WTC11 (cell line): ENCODE measurements around the gene TTC8.

Experiments
- CBFB ChIP-seq: sonication (generic); formaldehyde crosslinking; IDR thresholded peaks from 2 replicates; pipeline ENCODE4 v1.8.1; 2022; ENCODE audit warnings: mild to moderate bottlenecking, low read depth, missing genetic modification reagents
- EMX1 ChIP-seq: fragments of 250-450 bp; sonication (Bioruptor Pico); IDR thresholded peaks from 2 replicates; pipeline ENCODE4 v1.8.0; 2021; ENCODE audit warnings: mild to moderate bottlenecking
- ETV6 ChIP-seq: sonication (generic); formaldehyde crosslinking; IDR thresholded peaks from 2 replicates; pipeline ENCODE4 v1.8.1; 2022; ENCODE audit warnings: mild to moderate bottlenecking, missing genetic modification reagents
- NFYB ChIP-seq: sonication (generic); formaldehyde crosslinking; conservative IDR thresholded peaks from 2 replicates; pipeline ENCODE4 v1.8.0; 2022; ENCODE audit warnings: low read depth, missing genetic modification reagents
- ZNF121 ChIP-seq: sonication (generic); formaldehyde crosslinking; IDR thresholded peaks from 2 replicates; pipeline ENCODE4 v1.8.0; 2023; ENCODE audit warnings: missing genetic modification reagents
- TF ChIP-seq, protein P1 (sequence below): sonication (generic); formaldehyde crosslinking; IDR thresholded peaks from 2 replicates; pipeline ENCODE4 v1.8.0; 2022; ENCODE audit warnings: mild to moderate bottlenecking, missing genetic modification reagents
- TF ChIP-seq, protein P2 (sequence below): fragments of 200-600 bp; IDR thresholded peaks from 2 replicates; pipeline ENCODE4 v1.8.0; 2022; ENCODE audit warnings: antibody characterized with exemption
- TF ChIP-seq, protein P3 (sequence below): sonication (generic); formaldehyde crosslinking; IDR thresholded peaks from 2 replicates; pipeline ENCODE4 v1.8.1; 2022; ENCODE audit warnings: mild to moderate bottlenecking, missing genetic modification reagents, moderate library complexity, borderline replicate concordance
- TF ChIP-seq, protein P4 (sequence below): sonication (generic); formaldehyde crosslinking; IDR thresholded peaks from 2 replicates; pipeline ENCODE4 v1.8.1; 2023; ENCODE audit warnings: mild to moderate bottlenecking, missing genetic modification reagents, moderate library complexity
- TF ChIP-seq, protein P5 (sequence below): sonication (generic); formaldehyde crosslinking; IDR thresholded peaks from 2 replicates; pipeline ENCODE4 v1.8.0; 2022; ENCODE audit warnings: mild to moderate bottlenecking, missing genetic modification reagents
- TF ChIP-seq, protein P6 (sequence below): fragments of 250-450 bp; sonication (Bioruptor Pico); IDR thresholded peaks from 2 replicates; pipeline ENCODE4 v2.1.2; 2022; ENCODE audit warnings: mild to moderate bottlenecking, moderate library complexity

DNA sequence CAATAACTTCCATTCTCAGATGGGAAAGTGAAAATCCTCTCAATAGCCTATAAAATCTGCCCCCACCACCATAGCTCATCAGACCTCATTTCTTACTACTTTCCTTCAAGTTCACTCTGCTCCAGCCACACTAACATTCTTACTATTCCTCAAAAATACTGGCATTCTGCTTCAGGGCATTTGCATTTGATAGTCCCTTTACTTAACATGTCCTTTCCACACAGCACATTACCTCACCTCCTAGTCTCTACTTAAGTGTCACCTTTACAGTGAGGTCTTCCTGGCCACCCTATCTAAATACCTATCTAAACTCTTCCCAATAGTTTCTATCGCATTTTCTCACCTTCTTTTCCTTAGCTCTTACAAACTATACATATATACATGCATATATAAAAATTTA lies 38.5 kb upstream of the TTC8 start:
- TF ChIP-seq, protein P1, sequence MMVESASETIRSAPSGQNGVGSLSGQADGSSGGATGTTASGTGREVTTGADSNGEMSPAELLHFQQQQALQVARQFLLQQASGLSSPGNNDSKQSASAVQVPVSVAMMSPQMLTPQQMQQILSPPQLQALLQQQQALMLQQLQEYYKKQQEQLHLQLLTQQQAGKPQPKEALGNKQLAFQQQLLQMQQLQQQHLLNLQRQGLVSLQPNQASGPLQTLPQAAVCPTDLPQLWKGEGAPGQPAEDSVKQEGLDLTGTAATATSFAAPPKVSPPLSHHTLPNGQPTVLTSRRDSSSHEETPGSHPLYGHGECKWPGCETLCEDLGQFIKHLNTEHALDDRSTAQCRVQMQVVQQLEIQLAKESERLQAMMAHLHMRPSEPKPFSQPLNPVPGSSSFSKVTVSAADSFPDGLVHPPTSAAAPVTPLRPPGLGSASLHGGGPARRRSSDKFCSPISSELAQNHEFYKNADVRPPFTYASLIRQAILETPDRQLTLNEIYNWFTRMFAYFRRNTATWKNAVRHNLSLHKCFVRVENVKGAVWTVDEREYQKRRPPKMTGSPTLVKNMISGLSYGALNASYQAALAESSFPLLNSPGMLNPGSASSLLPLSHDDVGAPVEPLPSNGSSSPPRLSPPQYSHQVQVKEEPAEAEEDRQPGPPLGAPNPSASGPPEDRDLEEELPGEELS (CRISPR knock-in tag), result no peak
- TF ChIP-seq ZNF121 (CRISPR knock-in tag) (no peak), ETV6 (no peak), CBFB (no peak), EMX1 (CRISPR knock-in tag) (no peak), NFYB (CRISPR knock-in tag) (no peak)
- TF ChIP-seq, protein P2, sequence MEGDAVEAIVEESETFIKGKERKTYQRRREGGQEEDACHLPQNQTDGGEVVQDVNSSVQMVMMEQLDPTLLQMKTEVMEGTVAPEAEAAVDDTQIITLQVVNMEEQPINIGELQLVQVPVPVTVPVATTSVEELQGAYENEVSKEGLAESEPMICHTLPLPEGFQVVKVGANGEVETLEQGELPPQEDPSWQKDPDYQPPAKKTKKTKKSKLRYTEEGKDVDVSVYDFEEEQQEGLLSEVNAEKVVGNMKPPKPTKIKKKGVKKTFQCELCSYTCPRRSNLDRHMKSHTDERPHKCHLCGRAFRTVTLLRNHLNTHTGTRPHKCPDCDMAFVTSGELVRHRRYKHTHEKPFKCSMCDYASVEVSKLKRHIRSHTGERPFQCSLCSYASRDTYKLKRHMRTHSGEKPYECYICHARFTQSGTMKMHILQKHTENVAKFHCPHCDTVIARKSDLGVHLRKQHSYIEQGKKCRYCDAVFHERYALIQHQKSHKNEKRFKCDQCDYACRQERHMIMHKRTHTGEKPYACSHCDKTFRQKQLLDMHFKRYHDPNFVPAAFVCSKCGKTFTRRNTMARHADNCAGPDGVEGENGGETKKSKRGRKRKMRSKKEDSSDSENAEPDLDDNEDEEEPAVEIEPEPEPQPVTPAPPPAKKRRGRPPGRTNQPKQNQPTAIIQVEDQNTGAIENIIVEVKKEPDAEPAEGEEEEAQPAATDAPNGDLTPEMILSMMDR, result no peak
- TF ChIP-seq, protein P3, sequence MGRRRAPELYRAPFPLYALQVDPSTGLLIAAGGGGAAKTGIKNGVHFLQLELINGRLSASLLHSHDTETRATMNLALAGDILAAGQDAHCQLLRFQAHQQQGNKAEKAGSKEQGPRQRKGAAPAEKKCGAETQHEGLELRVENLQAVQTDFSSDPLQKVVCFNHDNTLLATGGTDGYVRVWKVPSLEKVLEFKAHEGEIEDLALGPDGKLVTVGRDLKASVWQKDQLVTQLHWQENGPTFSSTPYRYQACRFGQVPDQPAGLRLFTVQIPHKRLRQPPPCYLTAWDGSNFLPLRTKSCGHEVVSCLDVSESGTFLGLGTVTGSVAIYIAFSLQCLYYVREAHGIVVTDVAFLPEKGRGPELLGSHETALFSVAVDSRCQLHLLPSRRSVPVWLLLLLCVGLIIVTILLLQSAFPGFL, result no peak
- TF ChIP-seq, protein P4, sequence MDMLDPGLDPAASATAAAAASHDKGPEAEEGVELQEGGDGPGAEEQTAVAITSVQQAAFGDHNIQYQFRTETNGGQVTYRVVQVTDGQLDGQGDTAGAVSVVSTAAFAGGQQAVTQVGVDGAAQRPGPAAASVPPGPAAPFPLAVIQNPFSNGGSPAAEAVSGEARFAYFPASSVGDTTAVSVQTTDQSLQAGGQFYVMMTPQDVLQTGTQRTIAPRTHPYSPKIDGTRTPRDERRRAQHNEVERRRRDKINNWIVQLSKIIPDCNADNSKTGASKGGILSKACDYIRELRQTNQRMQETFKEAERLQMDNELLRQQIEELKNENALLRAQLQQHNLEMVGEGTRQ (CRISPR knock-in tag), result no peak
- TF ChIP-seq, protein P5, sequence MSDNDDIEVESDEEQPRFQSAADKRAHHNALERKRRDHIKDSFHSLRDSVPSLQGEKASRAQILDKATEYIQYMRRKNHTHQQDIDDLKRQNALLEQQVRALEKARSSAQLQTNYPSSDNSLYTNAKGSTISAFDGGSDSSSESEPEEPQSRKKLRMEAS (CRISPR knock-in tag), result no peak
- TF ChIP-seq, protein P6, sequence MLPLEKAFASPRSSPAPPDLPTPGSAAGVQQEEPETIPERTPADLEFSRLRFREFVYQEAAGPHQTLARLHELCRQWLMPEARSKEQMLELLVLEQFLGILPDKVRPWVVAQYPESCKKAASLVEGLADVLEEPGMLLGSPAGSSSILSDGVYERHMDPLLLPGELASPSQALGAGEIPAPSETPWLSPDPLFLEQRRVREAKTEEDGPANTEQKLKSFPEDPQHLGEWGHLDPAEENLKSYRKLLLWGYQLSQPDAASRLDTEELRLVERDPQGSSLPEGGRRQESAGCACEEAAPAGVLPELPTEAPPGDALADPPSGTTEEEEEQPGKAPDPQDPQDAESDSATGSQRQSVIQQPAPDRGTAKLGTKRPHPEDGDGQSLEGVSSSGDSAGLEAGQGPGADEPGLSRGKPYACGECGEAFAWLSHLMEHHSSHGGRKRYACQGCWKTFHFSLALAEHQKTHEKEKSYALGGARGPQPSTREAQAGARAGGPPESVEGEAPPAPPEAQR (CRISPR knock-in tag), result no peak
